ENCODE data around the gene SLC15A4. TPM values are rescaled to one million over a fixed set of nuclear protein-coding genes. Genes with fewer than 3 reads are reported as not detected.
"Not testable (repeated sequence)": the region's sequence is repeated elsewhere in the genome, so short reads cannot be mapped to it uniquely, and the experiment has no call there.

The SLC15A4 gene
- total RNA-seq, 1 experiment from 2014 or later: 23.2 TPM

- no peak for DNase-seq (ENCODE audit: low read depth)
These were observed 9.1 kb downstream of the SLC15A4 start for GRCh38 chr12:128814411-128815261.

DNA sequence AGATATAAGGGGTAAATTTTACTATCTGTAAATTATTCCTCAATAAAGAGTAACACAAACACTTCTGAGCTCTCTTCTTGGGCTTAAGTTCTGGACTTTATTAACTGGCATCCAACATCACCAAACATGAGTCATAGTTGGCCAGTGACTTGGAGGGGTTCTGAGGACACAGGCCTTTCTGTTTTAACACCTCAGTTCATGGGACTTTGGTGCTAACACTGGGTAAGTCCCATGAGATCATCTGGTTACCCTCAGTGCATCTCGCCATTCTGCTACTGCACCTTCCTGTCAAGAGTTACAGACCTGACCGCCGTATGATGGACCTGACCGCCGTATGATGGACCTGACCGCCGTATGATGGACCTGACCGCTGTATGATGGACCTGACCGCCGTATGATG, 9.9 kb downstream of the SLC15A4 start:
- peak; percentile 77 for DNase-seq (ENCODE audit: low read depth)

GRCh38 chr12:128813392-128813791, 10.4 kb downstream of the SLC15A4 start:
- peak; percentile 93 for DNase-seq (ENCODE audit: low read depth)

- DNase-seq (ENCODE audit: low read depth): no peak
These were observed 12.0 kb downstream of the SLC15A4 start for GRCh38 chr12:128811806-128812205.

- DNase-seq (ENCODE audit: low read depth): no peak
These were observed 13.3 kb downstream of the SLC15A4 start for GRCh38 chr12:128810182-128811127.

DNA sequence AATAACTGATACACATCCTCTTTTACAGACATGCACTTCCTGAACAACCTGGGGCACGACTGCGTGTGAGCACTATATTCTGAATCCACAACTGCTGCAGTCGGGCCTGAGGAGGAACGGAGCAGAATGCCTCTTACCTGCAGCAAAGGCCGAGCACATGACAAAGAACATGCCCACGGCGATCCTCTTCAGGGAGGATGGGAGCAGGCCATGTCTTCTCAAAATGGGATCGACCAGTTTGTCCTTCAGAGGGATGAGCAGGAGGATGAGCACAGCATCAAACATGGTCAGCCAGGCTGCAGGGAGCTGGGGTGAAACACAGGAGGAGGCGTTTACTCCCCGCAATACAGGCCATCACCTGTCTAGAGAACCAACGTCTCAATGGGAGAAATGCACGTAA, 15.1 kb downstream of the SLC15A4 start:
- no peak for DNase-seq (ENCODE audit: low read depth)

- peak; percentile 97 for DNase-seq (ENCODE audit: low read depth)
These were observed 16.5 kb downstream of the SLC15A4 start for GRCh38 chr12:128807161-128807724.

DNA sequence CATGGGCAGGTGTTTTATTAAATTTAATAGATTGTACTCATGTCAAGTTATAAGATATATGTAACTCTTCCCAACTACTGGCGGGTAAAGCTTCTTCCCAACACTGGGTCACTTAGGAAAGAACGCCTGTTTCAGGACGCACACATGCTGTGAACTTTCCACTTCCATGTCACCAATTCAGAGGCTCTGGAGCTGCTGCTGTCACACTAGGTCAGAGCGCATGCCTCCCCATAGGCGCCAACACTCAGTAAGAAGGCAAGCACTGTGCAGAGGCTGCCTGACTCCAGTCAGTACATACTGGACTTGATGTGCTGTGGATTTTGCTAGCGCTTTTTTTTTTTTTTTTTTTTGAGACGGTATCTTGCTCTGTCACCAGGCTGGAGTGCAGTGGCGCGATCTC, 17.2 kb downstream of the SLC15A4 start:
- DNase-seq (ENCODE audit: low read depth): no peak

- DNase-seq (ENCODE audit: low read depth): not testable (repeated sequence)
These were observed 18.4 kb downstream of the SLC15A4 start for GRCh38 chr12:128805406-128805805.

- no peak for DNase-seq (ENCODE audit: low read depth)
These were observed 19.0 kb downstream of the SLC15A4 start for GRCh38 chr12:128804762-128805161.

- DNase-seq (ENCODE audit: low read depth): no peak
These were observed 20.0 kb downstream of the SLC15A4 start for GRCh38 chr12:128803788-128804187.

DNA sequence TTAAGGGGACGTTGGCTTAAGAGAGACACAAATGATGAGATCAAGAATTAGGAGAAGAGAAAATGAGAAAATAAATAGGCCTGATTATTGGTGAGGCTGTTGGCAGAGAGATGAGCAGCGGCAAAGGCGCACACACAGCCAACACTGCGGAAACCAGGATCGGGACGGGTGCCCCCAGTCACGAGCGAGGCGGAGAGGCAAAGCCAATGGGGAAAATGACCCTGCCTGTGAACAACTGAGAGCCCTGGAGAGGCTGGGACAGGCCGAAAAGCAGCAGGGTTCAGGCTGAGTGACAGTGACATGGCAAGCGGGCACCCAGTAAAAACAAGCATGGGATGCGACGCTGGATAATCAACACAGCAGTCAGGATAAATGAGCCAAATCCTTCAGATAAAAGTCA, 21.0 kb downstream of the SLC15A4 start:
- DNase-seq (ENCODE audit: low read depth): no peak

GRCh38 chr12:128801879-128802391, 21.8 kb downstream of the SLC15A4 start:
- DNase-seq (ENCODE audit: low read depth): peak; percentile 61

- DNase-seq (ENCODE audit: low read depth): no peak
These were observed 23.2 kb downstream of the SLC15A4 start for GRCh38 chr12:128800606-128801005.

DNA sequence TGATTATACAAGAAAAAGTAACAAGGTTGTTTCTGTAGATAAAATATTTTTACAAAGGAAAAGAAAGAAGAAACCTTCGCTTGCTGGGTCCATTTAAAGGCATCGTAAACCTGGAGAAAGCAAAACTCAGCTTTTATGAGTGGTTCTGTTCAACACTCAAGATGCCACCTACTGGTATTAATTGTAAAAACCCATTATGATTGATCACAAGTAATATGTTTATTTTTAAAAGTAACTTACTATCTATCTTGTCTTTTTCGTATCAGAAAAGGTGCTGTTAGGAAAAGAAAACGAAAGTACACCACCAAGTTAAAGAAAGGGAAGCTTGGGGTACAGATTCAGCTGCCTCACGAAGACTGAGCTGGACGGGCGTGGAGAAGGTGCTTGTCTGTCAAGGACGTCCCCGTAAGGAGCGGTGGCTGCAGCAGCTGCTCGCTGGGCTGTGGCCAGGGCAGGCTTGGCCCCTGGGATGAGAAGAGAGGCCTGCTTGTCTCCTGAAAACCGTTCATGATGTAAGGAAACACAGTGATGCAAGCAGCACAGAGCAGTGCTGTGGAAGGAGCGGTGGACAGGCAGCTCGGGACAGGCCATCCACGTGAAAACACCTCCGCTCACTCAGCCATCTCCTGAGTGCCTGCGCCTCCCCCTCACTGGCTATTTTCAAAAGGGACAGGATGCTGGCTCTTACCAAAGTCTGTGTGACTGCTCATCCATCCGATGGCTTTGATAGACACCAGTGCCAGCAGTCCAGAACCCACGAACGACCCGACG, 25.0 kb downstream of the SLC15A4 start:
- DNase-seq (ENCODE audit: low read depth): no peak

DNA sequence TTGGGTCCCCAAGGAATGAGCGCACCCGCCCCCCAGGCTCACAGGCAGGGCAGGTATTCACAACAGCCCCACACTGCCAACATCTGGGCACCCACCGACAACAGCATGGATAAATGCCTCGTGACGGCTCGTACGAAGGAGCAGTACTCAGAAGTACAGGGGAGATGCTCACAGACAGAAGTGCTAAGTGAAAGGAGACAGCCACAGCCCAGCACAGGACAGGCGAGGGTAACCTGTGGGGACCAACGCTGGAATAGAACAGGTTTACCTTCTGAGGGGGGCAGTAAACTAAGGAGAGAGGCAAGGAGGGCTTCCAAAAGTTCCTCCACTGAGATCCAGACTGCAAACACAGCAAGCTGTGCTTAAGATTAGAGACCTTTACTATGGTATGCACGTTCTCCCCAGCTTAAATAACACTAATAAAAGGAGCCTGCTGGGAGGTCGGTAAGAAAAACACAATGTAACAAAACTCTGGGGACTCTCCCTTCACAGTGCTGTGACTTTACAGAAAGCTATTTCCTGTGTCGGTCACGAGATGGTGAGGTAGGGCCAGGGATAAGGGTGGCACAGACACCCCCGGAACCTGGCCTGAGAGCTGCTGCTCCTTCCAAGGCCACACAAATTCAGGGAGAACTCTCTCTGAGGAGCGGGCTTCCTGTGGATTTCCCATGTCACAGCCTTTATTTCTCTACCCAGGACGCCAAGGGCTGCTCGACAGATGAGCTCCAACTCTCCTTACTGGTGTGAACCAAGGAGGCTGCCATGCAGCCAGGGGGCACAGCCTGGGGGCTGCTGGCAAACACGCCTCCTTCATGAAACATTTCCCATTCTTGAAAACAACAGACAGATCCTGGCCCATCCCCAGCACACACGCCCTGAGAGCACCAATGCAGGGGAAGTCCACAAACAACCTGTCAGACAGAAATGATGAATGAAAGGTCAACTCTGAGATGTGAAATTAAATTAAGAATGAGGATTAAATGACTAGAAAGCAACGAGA, 26.3 kb downstream of the SLC15A4 start:
- no peak for DNase-seq (ENCODE audit: low read depth)

- no peak for DNase-seq (ENCODE audit: low read depth)
These were observed 27.2 kb downstream of the SLC15A4 start for GRCh38 chr12:128796439-128797118.

GRCh38 chr12:128795530-128796361, 28.0 kb downstream of the SLC15A4 start:
- DNase-seq (ENCODE audit: low read depth): no peak

Measured in RPMI7951 (cell line).